MM.1S (cell line): ENCODE results near the gene AHSP.

Source experiments
- CTCF ChIP-seq: fragments of 300-600 bp; sonication (generic); IDR thresholded peaks from 2 replicates; pipeline ENCODE4 v1.5.1; 2016; ENCODE audit warnings: antibody characterized with exemption, low read length, mixed read lengths
- EZH2 ChIP-seq: fragments of 300-600 bp; sonication (generic); optimal IDR thresholded peaks from 2 replicates; pipeline ENCODE3; 2017; ENCODE audit warnings: low read depth, mild to moderate bottlenecking, antibody characterized with exemption, low read length, mixed read lengths
- EZH2phosphoT487 ChIP-seq: fragments of 300-600 bp; sonication (generic); IDR thresholded peaks from 2 replicates; pipeline ENCODE4 v1.6.1; 2018; ENCODE audit warnings: antibody characterized with exemption, low read length

- TF ChIP-seq CTCF (no peak), EZH2 (no peak), EZH2phosphoT487 (no peak)
Observed at GRCh38 chr16:31486045-31486444, 41.7 kb upstream of the AHSP start.
